HG03575 (cell line): ENCODE data around the gene ZNF205.
"Not testable (repeated sequence)": the region's sequence is repeated elsewhere in the genome, so short reads cannot be mapped to it uniquely, and the experiment has no call there.

Source experiments
- ATAC-seq: cut with Tn5 transposase; IDR thresholded peaks from one replicate; pipeline ENCODE4 v1.9.1; 2021; ENCODE audit not compliant: unreplicated experiment, insufficient number of reproducible peaks, low FRiP score; ENCODE audit errors: extremely low read depth

The ZNF205 gene

GRCh38 chr16:3123986-3124886 lies 11.8 kb downstream of the ZNF205 start:
- no peak for ATAC-seq

- ATAC-seq: no peak
These were observed 15.4 kb downstream of the ZNF205 start for GRCh38 chr16:3127745-3128144.

- no peak for ATAC-seq
These were observed 17.0 kb downstream of the ZNF205 start for GRCh38 chr16:3129137-3130131.

GRCh38 chr16:3131755-3132377 lies 19.5 kb downstream of the ZNF205 start:
- ATAC-seq: no peak

- no peak for ATAC-seq
These were observed 21.5 kb downstream of the ZNF205 start for GRCh38 chr16:3133844-3134243.

- ATAC-seq: no peak
These were observed 22.1 kb downstream of the ZNF205 start, which contains the start of gene ZNF213 for GRCh38 chr16:3134338-3135125. Gene ZNF213 (plus strand): TSS chr16:3135029. CDS start chr16:3137281, 2,252 bp downstream.

GRCh38 chr16:3135126-3135715 lies 22.8 kb downstream of the ZNF205 start:
- no peak for ATAC-seq

GRCh38 chr16:3137267-3137666 lies 24.9 kb downstream of the ZNF205 start:
- ATAC-seq: no peak

- ATAC-seq: no peak
These were observed 26.0 kb downstream of the ZNF205 start for GRCh38 chr16:3138342-3138741.

GRCh38 chr16:3138823-3139426 lies 26.5 kb downstream of the ZNF205 start:
- no peak for ATAC-seq

GRCh38 chr16:3139561-3139960 lies 27.2 kb downstream of the ZNF205 start:
- ATAC-seq: not testable (repeated sequence)

GRCh38 chr16:3140603-3141427 lies 28.4 kb downstream of the ZNF205 start:
- no peak for ATAC-seq

GRCh38 chr16:3141781-3142311 lies 29.5 kb downstream of the ZNF205 start:
- ATAC-seq: no peak

GRCh38 chr16:3142327-3142726 lies 29.9 kb downstream of the ZNF205 start:
- ATAC-seq: no peak

GRCh38 chr16:3142770-3143169 lies 30.4 kb downstream of the ZNF205 start:
- no peak for ATAC-seq

- no peak for ATAC-seq
These were observed 30.8 kb downstream of the ZNF205 start for GRCh38 chr16:3143189-3143588.
